Kasumi-1 (cell line): ENCODE results near the gene ADAMTS2.

ENCODE experiments used
- DNase-seq, 2 experiments: peaks; one replicate each; lab custom pipeline; 2025; lab: John Stamatoyannopoulos, UW

The ADAMTS2 gene

DNA sequence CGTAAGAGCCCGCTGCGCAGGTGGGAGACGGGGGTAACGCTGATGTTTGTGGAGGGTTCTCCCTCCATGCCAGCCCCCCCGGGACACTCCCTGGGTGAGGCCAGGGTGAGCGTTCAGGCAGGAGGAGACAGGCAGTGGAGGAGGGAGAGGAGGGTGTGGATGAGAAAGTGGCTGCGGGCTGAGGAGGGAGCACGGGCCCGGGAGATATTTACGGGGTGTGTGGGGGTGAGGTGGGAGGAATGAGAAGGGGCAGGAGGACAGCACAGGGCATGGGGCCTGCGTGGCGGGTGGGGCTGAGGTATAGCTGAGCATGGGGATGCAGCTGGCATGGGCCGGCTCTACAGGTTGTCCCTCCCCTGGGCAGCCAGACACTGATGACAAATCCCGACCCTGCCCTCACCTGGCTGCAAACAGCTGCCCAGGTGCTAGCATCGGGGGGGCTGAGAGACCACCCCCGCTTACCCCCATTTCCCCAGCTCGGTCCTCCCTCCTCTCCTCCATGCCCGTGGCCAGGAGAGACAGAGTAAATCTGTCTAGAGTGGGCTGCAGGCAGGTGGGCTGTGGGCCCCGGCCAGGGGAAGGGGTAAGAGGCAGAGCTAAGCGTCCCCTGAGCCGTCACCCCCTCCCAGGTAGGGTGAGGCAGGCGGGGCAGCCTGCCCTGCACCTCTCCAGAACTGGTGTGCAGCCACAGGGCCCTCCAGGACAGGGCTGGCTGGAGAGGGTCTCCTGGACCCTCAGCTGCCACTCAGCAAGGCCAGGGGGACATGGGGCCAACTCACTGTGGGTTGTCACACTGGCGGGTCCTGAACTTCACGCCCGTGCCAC is 205.9 kb downstream of the ADAMTS2 start:
- DNase-seq, result no peak

GRCh38 chr5:179138568-179138925 is 206.7 kb downstream of the ADAMTS2 start:
- no peak for DNase-seq

DNA sequence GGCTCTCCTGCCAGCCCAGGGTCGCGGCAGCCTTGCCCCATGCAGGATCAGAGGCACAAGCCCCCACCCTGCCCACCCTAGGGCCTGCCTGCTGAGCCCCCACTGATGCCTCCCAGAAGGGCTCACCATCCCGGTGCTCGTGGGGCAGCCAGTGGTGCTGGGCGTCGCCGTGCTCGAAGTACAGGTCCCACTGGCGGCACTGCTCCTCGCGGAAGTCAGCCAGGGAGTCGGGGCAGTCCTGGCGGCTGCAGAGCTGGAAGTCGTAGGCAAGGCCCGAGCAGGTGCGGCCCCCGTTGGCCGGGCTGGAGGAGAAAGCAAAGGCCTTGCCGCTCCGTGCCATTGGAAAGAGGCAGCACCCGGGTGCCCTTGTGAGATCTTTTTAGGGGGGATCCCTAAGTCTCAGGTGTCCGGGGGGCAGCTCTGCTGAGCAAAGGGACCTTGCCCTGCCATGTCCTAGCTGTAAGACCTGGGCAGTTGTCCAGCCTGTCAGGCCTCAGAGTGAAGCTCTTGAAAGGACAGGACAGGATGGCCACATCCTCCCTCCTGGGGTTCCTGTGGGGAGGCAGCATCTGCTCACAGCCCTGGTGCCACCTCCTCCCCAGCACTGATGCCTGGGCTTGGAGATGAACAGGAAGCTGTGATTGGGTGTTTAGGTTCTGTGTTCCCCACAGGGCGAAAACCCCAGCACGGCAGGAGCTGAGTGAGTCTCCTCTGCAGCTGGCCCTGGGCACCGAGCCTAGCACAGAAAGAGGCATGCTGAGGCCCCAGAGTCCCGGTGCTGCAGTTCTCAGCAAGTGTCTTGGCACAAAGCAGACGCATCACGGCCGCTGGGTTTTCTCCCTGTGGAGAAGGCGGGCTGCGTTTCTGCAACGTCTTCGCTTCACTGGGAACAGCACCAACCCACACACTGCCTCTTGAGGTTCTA is 207.4 kb downstream of the ADAMTS2 start:
- no peak for DNase-seq

DNA sequence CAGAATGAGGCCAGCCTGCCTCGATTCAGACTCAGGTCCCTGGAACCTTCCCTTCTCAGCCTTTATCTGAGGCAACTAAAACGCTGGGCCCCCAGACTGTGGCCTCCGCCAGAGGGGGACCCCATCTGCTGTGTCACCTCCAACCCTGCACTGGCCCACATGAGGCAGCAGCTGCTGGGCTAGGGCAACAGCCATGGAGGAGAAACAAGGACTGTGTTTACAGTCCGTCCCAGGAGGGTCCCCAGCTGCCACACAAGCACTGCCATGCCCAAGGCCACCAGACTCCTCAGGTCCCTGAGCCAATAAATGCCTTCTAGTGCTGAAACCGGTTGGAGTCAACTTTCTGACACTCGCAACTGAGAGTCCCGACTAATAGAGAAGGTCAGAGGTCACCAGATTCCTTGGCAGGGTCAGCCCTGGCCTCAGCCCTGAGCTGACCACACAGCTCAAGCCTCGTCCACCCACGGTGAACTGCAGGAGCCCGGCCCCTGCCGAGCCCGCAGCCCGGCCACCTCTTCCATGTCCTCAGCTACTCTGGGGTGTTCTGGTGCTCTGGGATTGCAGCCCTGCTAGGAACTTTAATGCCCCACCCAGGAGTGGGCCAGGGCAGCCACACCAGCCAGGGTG is 208.1 kb downstream of the ADAMTS2 start:
- no peak for DNase-seq

DNA sequence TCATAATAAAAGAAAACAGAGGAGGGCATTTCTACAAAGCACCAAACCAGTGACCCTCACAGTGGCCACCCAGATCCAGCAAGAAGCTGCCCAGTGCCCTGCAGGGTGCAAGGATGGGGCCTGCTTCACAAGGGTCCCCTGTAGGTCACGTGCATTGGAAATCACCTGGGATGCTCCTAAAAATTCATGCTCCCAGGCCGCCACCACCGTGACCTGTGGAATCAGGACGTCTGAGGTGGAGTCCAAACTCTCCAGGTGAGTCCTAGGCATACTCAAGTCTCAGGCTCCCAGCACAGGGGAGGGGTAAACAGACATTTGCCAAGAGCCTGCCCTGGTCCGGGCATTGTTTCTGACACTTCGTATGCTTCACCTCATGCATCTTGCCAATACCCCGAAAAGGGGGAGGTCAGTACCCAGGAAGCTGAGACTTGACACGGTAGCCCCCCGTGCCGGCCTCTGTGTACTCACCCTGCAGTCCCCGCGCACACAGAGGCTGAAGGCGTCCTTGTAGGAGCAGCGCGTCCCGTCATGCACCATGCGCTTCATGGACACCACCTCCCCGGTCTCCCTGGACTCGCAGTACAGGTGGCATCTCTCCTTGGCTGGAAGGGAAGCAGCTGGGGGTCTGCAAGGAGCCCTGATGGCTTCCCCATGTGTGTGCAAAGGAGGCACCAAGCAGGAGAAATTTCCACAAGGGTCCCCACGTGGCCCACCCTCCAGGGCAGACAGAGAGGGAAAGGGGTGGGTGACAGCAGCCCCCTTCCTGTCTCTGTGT is 209.6 kb downstream of the ADAMTS2 start:
- no peak for DNase-seq

DNA sequence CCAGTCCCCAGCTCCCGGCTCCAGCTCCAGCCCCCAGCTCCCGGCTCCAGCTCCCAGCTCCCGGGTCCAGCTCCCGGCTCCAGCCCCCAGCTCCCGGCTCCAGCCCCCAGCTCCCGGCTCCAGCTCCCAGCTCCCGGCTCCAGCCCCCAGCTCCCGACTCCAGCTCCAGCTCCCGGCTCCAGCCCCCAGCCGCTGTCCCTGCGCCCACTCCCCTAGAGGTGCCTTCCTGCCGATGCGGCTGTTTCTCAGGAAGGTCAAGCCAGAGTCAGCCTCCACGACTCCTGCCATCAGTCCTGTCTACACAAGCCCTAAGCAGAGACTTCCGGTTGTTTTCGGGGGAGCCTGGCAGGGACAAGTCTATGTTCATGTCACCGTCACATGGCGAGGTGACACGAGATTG is 210.3 kb downstream of the ADAMTS2 start:
- no peak for DNase-seq

DNA sequence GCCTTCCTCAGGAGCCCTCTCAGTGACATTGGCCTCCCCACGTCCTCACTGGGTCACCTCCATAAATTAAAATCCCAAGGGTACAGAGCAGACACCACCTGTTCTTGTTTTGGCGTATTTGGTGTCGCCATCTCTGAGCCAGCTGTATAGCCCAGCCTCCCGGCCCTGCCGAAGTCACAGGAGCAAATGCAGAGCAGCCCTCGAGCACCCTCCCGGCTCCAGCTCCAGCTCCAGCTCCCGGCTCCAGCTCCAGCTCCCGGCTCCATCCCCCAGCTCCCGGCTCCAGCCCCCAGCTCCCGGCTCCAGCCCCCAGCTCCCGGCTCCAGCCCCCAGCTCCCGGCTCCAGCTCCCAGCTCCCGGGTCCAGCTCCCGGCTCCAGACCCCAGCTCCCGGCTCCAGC is 210.8 kb downstream of the ADAMTS2 start:
- DNase-seq, result no peak

DNA sequence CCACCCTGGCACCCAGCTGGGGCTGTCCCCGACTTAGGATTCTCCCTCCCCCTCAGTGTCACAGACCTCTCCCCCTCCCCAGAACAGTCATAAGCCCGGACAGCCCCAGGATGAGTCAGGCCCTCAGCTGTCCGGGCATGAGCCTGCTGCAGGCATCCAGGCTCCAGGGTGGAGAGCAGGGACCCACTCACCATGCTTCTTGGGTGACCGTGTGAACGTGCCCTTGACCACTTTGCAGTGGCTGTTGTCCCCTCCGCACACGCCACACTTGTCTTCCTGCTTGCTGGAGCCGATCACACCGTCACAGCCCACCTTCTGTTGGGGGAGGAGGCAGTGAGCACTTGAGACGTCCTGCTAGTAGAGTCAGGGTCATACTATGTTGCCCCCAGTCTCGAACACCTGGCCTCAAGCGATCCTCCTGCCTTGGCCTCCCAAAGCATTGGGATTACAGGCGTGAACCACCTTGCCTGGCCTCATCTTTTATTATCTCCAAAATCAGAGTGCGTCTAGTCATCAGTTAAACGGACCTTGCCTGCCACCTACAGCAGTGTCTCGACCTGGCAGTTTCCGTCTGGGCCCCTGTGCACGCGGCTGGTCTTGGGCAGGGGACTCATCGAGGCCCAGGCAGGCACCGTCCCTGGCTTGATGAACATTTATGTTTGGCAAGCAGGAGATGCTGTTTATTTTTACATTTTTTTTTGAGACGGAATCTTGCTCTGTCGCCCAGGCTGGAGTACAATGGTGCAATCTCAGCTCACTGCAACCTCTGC is 212.5 kb downstream of the ADAMTS2 start:
- no peak for DNase-seq

GRCh38 chr5:179131886-179132585 is 213.2 kb downstream of the ADAMTS2 start:
- DNase-seq, result no peak

GRCh38 chr5:179131321-179131835 is 213.9 kb downstream of the ADAMTS2 start:
- DNase-seq, result no peak

DNA sequence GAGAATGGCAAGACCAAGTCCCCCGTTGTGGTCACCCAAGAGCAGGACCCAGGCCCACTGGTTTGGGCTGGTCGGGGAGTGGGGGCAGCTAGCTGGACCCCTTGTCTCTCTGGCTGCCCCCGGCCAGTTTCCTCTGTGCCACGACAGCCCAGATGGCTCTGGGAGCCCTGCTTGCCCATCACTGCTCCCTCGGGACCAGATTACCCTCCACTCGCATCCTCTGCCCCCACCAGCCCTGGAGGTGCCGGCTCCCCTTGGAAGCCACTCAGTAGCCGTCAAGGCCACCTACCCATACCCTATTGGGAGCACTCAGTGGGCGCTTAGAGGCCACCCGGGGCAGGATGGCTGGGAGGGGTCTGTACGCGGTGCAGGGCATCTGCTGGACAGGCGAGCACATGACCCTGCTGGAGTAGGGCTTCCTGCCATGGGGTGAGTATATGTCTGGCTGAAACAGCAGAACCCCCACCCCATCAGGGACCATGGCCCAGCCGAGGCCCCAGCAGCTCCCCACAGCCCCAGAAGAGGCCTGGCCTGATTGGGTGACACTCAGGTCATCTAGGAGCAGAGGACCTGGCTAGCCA is 215.1 kb downstream of the ADAMTS2 start:
- no peak for DNase-seq

DNA sequence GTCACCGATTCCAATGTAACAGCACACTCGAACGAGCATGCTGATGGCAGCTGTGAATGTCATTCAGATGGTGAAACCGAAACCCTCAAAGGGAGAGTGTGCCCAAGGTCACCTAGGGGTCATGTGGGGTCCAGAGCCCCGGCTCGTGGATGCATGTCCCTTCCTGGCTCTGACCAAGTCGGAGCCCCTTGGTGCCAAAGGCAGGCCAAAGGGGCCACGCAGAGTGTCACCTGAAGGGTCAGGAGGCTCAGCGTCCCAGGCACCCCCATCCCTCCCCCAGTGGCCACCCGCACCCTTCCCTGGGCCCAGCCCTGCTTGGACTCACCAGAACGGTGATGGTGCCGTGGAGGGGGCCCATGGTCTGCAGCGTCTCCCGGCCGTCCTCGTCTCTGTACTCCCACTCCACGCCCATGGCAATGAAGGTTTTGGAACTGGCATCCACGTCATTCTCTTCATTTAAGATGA is 215.6 kb downstream of the ADAMTS2 start:
- no peak for DNase-seq

- DNase-seq, result no peak
Measured at GRCh38 chr5:179128976-179129375, 216.3 kb downstream of the ADAMTS2 start.

- no peak for DNase-seq
Measured at GRCh38 chr5:179128041-179128365, 217.3 kb downstream of the ADAMTS2 start.

GRCh38 chr5:179127136-179128040 is 217.9 kb downstream of the ADAMTS2 start:
- no peak for DNase-seq

GRCh38 chr5:179126506-179126991 is 218.7 kb downstream of the ADAMTS2 start:
- no peak for DNase-seq

- DNase-seq, result no peak
Measured at GRCh38 chr5:179125789-179126505, 219.3 kb downstream of the ADAMTS2 start.
